HEK293 (cell line): ENCODE measurements around the gene ZDHHC9.

Source experiments
- CTCF ChIA-PET: fragments of 350-600 bp; formaldehyde crosslinking; extraction: SDS; loops from one replicate; lab custom pipeline; 2021; ENCODE audit warnings: antibody characterized with exemption; lab: Yijun Ruan, JAX
- POLR2A ChIA-PET: fragments of 300-600 bp; formaldehyde crosslinking; extraction: SDS; loops from one replicate; lab custom pipeline; 2020; ENCODE audit warnings: antibody characterized with exemption, inconsistent platforms; lab: Yijun Ruan, JAX
- H3K27ac ChIP-seq: fragments of 200-500 bp; sonication (Bioruptor generic); 2 replicates; pipeline ENCODE4 v1.5.1; 2014; ENCODE audit warnings: low read depth, low read length, control low read depth, inconsistent platforms; ENCODE audit errors: extremely low read depth
- H3K36me3 ChIP-seq, 2 experiments: fragments of 200-500 bp in 1 of 2; sonication (Bioruptor generic) in 1 of 2; 1 replicate in 1 of 2; 2 replicates in 1 of 2; pipeline ENCODE4 v1.5.1; 2014 to 2017; ENCODE audit warnings: inconsistent platforms in 2 of 2, low read length in 2 of 2; ENCODE audit not compliant: control insufficient read depth in 2 of 2, insufficient read depth in 1 of 2
- H3K4me1 ChIP-seq: fragments of 200-500 bp; sonication (Bioruptor generic); 2 replicates; pipeline ENCODE4 v1.5.1; 2014; ENCODE audit warnings: mild to moderate bottlenecking, low read length, inconsistent platforms; ENCODE audit not compliant: control insufficient read depth, insufficient read depth
- H3K4me3 ChIP-seq: 2 replicates; pipeline ENCODE4 v1.5.1; 2011; ENCODE audit warnings: low read depth, mild to moderate bottlenecking, control low read depth, low read length, moderate library complexity
- H3K9me3 ChIP-seq: fragments of 200-500 bp; sonication (Bioruptor generic); 2 replicates; pipeline ENCODE4 v1.5.1; 2014; ENCODE audit warnings: low read depth, low read length, inconsistent platforms; ENCODE audit not compliant: control insufficient read depth, insufficient read depth
- OVOL3 ChIP-seq: fragments of 450-650 bp; formaldehyde crosslinking; IDR thresholded peaks from 2 replicates; pipeline ENCODE4 v1.5.1; 2016; ENCODE audit warnings: missing biosample characterization, missing genetic modification characterization
- SCRT1 ChIP-seq: fragments of 450-650 bp; formaldehyde crosslinking; IDR thresholded peaks from 2 replicates; pipeline ENCODE4 v1.5.1; 2016; ENCODE audit warnings: missing biosample characterization, missing genetic modification characterization, borderline replicate concordance
- ZBTB8A ChIP-seq: fragments of 450-650 bp; formaldehyde crosslinking; IDR thresholded peaks from 2 replicates; pipeline ENCODE4 v1.5.1; 2016; ENCODE audit warnings: missing biosample characterization, missing genetic modification characterization
- ZFHX2 ChIP-seq: fragments of 450-650 bp; formaldehyde crosslinking; conservative IDR thresholded peaks from 2 replicates; pipeline ENCODE4 v1.5.1; 2016; ENCODE audit warnings: missing biosample characterization, missing genetic modification characterization
- ZNF274 ChIP-seq, 2 experiments: fragments of 200-500 bp in 1 of 2; fragments of 450-650 bp in 1 of 2; sonication (Bioruptor generic) in 1 of 2; formaldehyde crosslinking in 1 of 2; IDR thresholded peaks; 2 replicates each; pipeline versions ENCODE4 v1.5.1 to v1.6.1; 2014 to 2016; ENCODE audit warnings: borderline replicate concordance in 1 of 2, inconsistent platforms in 1 of 2, low read length in 1 of 2, missing biosample characterization in 1 of 2, missing genetic modification characterization in 1 of 2
- ZNF292 ChIP-seq: fragments of 450-650 bp; formaldehyde crosslinking; IDR thresholded peaks from 2 replicates; pipeline ENCODE4 v1.5.1; 2016; ENCODE audit warnings: low read depth, missing biosample characterization, missing genetic modification characterization, borderline replicate concordance
- ZNF324 ChIP-seq: fragments of 450-650 bp; formaldehyde crosslinking; IDR thresholded peaks from 2 replicates; pipeline ENCODE4 v1.5.1; 2016; ENCODE audit warnings: missing biosample characterization, missing genetic modification characterization
- ZNF391 ChIP-seq: fragments of 450-650 bp; formaldehyde crosslinking; IDR thresholded peaks from 2 replicates; pipeline ENCODE4 v1.5.1; 2016; ENCODE audit warnings: low read depth, missing biosample characterization, missing genetic modification characterization, borderline replicate concordance
- ZNF473 ChIP-seq: fragments of 450-650 bp; formaldehyde crosslinking; IDR thresholded peaks from 2 replicates; pipeline ENCODE4 v1.5.1; 2017; ENCODE audit warnings: missing biosample characterization, missing genetic modification characterization
- ZNF560 ChIP-seq: fragments of 450-650 bp; formaldehyde crosslinking; IDR thresholded peaks from 2 replicates; pipeline ENCODE4 v1.5.1; 2017; ENCODE audit warnings: missing biosample characterization, missing genetic modification characterization, borderline replicate concordance
- TF ChIP-seq, protein P1 (sequence below): fragments of 450-650 bp; formaldehyde crosslinking; IDR thresholded peaks from 2 replicates; pipeline ENCODE4 v1.5.0; 2017; ENCODE audit warnings: missing biosample characterization, missing genetic modification characterization, borderline replicate concordance
- TF ChIP-seq, protein P2 (sequence below): fragments of 450-650 bp; formaldehyde crosslinking; IDR thresholded peaks from 2 replicates; pipeline ENCODE4 v1.5.1; 2016; ENCODE audit warnings: missing biosample characterization, missing genetic modification characterization, borderline replicate concordance
- TF ChIP-seq, protein P3 (sequence below): sonication (generic); formaldehyde crosslinking; IDR thresholded peaks from 2 replicates; pipeline ENCODE4 v1.8.1; 2022; ENCODE audit warnings: mild to moderate bottlenecking, moderate library complexity, missing genetic modification reagents
- TF ChIP-seq, protein P4 (sequence below): fragments of 450-650 bp; IDR thresholded peaks from 2 replicates; pipeline ENCODE4 v1.5.1; 2018; ENCODE audit warnings: missing biosample characterization, mild to moderate bottlenecking, missing genetic modification characterization
- TF ChIP-seq, protein P5 (sequence below): fragments of 450-650 bp; formaldehyde crosslinking; IDR thresholded peaks from 2 replicates; pipeline ENCODE4 v1.5.1; 2016; ENCODE audit warnings: missing biosample characterization, missing genetic modification characterization

ZDHHC9 gene

DNA sequence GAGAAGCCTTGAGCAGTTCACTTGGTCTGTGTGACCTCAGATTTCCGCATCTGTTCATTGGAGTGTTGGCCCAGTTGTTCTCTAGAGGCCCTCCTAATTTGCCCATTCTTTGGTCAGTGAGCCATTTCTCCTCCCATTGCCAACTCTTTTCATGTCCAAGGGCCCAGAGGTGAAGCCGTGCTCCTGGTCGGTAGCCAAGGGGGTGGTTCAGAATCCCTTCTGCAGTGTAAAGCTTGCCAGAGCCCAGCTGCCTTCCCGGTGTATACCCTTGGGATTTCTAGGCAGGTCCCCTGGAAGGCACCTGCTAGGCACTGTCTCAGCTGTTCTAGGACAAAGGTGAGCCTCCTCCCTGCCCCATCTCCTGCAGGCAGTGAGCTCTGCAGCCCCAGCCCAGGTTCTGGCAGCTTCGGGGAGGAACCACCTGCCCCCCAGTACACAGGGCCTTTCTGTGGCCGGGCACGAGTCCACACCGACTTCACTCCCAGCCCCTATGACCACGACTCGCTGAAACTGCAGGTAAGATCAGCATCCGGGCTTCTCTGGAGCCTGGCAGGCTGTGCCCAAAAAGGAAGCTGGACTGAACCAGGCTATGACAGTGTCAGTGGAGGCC is 51.6 kb downstream of the ZDHHC9 start (continued):
- no peak for TF ChIP-seq OVOL3 (tag by site-specific recombination)
- no peak for TF ChIP-seq ZNF473 (tag by site-specific recombination)
- TF ChIP-seq, protein P1, sequence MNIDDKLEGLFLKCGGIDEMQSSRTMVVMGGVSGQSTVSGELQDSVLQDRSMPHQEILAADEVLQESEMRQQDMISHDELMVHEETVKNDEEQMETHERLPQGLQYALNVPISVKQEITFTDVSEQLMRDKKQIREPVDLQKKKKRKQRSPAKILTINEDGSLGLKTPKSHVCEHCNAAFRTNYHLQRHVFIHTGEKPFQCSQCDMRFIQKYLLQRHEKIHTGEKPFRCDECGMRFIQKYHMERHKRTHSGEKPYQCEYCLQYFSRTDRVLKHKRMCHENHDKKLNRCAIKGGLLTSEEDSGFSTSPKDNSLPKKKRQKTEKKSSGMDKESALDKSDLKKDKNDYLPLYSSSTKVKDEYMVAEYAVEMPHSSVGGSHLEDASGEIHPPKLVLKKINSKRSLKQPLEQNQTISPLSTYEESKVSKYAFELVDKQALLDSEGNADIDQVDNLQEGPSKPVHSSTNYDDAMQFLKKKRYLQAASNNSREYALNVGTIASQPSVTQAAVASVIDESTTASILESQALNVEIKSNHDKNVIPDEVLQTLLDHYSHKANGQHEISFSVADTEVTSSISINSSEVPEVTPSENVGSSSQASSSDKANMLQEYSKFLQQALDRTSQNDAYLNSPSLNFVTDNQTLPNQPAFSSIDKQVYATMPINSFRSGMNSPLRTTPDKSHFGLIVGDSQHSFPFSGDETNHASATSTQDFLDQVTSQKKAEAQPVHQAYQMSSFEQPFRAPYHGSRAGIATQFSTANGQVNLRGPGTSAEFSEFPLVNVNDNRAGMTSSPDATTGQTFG, result no peak
- TF ChIP-seq, protein P2, sequence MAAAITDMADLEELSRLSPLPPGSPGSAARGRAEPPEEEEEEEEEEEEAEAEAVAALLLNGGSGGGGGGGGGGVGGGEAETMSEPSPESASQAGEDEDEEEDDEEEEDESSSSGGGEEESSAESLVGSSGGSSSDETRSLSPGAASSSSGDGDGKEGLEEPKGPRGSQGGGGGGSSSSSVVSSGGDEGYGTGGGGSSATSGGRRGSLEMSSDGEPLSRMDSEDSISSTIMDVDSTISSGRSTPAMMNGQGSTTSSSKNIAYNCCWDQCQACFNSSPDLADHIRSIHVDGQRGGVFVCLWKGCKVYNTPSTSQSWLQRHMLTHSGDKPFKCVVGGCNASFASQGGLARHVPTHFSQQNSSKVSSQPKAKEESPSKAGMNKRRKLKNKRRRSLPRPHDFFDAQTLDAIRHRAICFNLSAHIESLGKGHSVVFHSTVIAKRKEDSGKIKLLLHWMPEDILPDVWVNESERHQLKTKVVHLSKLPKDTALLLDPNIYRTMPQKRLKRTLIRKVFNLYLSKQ (tag by site-specific recombination), result no peak
- no peak for TF ChIP-seq ZNF292 (tag by site-specific recombination)
- TF ChIP-seq, protein P3, sequence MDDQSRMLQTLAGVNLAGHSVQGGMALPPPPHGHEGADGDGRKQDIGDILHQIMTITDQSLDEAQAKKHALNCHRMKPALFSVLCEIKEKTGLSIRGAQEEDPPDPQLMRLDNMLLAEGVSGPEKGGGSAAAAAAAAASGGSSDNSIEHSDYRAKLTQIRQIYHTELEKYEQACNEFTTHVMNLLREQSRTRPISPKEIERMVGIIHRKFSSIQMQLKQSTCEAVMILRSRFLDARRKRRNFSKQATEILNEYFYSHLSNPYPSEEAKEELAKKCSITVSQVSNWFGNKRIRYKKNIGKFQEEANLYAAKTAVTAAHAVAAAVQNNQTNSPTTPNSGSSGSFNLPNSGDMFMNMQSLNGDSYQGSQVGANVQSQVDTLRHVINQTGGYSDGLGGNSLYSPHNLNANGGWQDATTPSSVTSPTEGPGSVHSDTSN (CRISPR knock-in tag), result no peak
- no peak for TF ChIP-seq SCRT1

DNA sequence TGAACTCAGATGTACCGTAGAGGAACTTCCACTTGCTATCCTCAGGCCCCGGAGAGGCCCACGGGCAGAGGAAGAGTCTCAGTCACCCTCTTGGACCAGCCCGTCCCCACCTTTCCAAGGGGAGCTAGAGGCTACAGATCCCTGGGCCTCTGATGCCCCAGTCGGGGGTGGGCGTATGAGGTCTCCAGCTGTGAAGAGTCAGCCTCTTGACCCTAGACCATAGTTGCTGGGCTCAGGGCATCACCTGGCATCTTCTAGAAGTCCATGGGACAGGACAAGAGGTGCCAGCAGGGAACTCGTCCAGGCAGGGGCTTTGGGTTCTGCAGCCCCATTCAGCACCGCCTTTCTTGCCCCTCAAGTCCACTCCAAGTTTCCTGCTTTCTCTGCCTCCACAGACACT is 52.4 kb downstream of the ZDHHC9 start:
- no peaks in the 10 kb centered on the region for H3K4me1 ChIP-seq
- no peaks in the 10 kb centered on the region for H3K9me3 ChIP-seq
- ChIA-PET POLR2A (no interaction called here), CTCF (no interaction called here)
- no peak overlapping the region for H3K27ac ChIP-seq
- no peak overlapping the region for H3K4me3 ChIP-seq
- no peaks in the 10 kb centered on the region for H3K36me3 ChIP-seq
- TF ChIP-seq ZNF391 (tag by site-specific recombination), result no peak
- TF ChIP-seq ZNF324, result no peak
- no peak for TF ChIP-seq ZNF560 (tag by site-specific recombination)
- TF ChIP-seq, protein P4, sequence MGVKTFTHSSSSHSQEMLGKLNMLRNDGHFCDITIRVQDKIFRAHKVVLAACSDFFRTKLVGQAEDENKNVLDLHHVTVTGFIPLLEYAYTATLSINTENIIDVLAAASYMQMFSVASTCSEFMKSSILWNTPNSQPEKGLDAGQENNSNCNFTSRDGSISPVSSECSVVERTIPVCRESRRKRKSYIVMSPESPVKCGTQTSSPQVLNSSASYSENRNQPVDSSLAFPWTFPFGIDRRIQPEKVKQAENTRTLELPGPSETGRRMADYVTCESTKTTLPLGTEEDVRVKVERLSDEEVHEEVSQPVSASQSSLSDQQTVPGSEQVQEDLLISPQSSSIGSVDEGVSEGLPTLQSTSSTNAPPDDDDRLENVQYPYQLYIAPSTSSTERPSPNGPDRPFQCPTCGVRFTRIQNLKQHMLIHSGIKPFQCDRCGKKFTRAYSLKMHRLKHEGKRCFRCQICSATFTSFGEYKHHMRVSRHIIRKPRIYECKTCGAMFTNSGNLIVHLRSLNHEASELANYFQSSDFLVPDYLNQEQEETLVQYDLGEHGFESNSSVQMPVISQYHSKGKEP (tag by site-specific recombination), result no peak
- no peak for TF ChIP-seq ZBTB8A (tag by site-specific recombination)
- no peak for TF ChIP-seq ZNF274 (IDR thresholded peaks at IDR 0.05; ENCODE audit: low read length)
- no peak for TF ChIP-seq ZNF274 (tag by site-specific recombination; IDR thresholded peaks at IDR 0.05; ENCODE audit: borderline replicate concordance)
- no peak for TF ChIP-seq ZFHX2
- TF ChIP-seq, protein P5, sequence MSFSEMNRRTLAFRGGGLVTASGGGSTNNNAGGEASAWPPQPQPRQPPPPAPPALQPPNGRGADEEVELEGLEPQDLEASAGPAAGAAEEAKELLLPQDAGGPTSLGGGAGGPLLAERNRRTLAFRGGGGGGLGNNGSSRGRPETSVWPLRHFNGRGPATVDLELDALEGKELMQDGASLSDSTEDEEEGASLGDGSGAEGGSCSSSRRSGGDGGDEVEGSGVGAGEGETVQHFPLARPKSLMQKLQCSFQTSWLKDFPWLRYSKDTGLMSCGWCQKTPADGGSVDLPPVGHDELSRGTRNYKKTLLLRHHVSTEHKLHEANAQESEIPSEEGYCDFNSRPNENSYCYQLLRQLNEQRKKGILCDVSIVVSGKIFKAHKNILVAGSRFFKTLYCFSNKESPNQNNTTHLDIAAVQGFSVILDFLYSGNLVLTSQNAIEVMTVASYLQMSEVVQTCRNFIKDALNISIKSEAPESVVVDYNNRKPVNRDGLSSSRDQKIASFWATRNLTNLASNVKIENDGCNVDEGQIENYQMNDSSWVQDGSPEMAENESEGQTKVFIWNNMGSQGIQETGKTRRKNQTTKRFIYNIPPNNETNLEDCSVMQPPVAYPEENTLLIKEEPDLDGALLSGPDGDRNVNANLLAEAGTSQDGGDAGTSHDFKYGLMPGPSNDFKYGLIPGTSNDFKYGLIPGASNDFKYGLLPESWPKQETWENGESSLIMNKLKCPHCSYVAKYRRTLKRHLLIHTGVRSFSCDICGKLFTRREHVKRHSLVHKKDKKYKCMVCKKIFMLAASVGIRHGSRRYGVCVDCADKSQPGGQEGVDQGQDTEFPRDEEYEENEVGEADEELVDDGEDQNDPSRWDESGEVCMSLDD (tag by site-specific recombination), result no peak
